ENCODE measurements around the gene CERK.
"Not testable (repeated sequence)": the region's sequence is repeated elsewhere in the genome, so short reads cannot be mapped to it uniquely, and the experiment has no call there.

Gene CERK

GRCh38 chr22:46659059-46659790, 78.8 kb downstream of the CERK start:
- DNase-seq, result no peak

GRCh38 chr22:46657996-46658947, 79.8 kb downstream of the CERK start:
- no peak for DNase-seq

GRCh38 chr22:46657655-46657953, 80.4 kb downstream of the CERK start:
- DNase-seq, result no peak

- no peak for DNase-seq
Measured at GRCh38 chr22:46656856-46657654, 81.0 kb downstream of the CERK start.

- DNase-seq, result no peak
Measured at GRCh38 chr22:46655861-46656608, 82.0 kb downstream of the CERK start.

GRCh38 chr22:46654927-46655595, 83.0 kb downstream of the CERK start:
- DNase-seq, result no peak

GRCh38 chr22:46654426-46654825, 83.6 kb downstream of the CERK start:
- no peak for DNase-seq

- DNase-seq, result no peak
Measured at GRCh38 chr22:46653596-46653995, 84.5 kb downstream of the CERK start.

- DNase-seq, result no peak
Measured at GRCh38 chr22:46652847-46653331, 85.2 kb downstream of the CERK start.

GRCh38 chr22:46652081-46652846, 85.8 kb downstream of the CERK start:
- peak; percentile 12 for DNase-seq

- no peak for DNase-seq
Measured at GRCh38 chr22:46651316-46651715, 86.7 kb downstream of the CERK start.

GRCh38 chr22:46650078-46650810, 87.8 kb downstream of the CERK start:
- DNase-seq, result no peak

- DNase-seq, result no peak
Measured at GRCh38 chr22:46649141-46650077, 88.6 kb downstream of the CERK start.

- DNase-seq, result not testable (repeated sequence)
Measured at GRCh38 chr22:46648225-46648820, 89.7 kb downstream of the CERK start.

- no peak for DNase-seq
Measured at GRCh38 chr22:46646531-46647215, 91.4 kb downstream of the CERK start.

- DNase-seq, result not testable (repeated sequence)
Measured at GRCh38 chr22:46642840-46643480, 95.1 kb downstream of the CERK start.

- no peak for DNase-seq
Measured at GRCh38 chr22:46641811-46642266, 96.2 kb downstream of the CERK start.
